ENCODE data around the gene PGAM5. TPM values are rescaled to one million over a fixed set of nuclear protein-coding genes. Genes with fewer than 3 reads are reported as not detected.

Gene PGAM5
- polyA plus RNA-seq, 2 of the 4 experiments (the other 2 are of a cell fraction), result 29.3 to 51.3 TPM

DNA sequence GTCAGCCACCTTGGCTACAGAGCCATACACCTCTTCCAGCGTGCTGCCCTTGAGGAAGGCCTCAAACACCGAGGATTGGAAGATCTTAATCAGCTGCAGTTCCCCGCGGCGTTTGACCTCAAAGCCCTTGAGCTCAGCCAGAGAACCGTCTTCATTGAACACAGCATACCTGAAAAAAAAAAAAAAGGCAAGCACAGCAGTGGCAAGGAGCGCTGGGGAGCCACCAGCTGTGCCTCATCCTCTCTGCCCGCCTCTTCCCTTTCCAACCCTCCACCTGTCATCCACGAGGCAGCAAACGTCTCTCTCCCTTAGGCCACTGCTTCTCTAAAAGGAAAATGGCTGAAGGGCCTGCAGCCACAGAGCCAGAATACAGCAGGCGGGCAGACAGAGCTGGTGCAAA is 49.6 kb upstream of the PGAM5 start (continued):
- no peak for TF ChIP-seq ZC3H11A (IDR thresholded peaks at IDR 0.05)

DNA sequence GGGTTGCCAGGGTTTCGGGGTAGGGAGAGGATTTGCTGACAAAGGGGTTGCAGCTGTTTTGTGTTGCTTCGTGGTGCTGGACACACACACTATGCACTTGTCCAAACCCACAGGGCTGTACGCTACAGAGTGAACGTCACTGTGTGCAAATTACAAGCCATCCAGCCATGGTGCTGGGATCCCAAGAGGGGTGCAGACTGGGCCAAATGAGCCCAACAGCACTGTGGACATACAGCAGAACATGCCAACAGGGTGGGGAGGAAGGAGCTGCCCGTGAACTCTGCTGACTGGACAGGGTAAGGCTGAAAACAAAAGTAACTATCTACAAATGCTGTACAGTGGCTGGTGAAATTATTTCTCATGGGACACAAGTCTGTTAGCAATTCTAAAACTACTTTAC is 48.7 kb upstream of the PGAM5 start:
- Histone ChIP-seq H3K9me3 (no peaks in the 10 kb centered on the region), H3K27ac (no peak overlapping the region), H3K4me3 (no peak overlapping the region), H3K4me2 (no peak overlapping the region), H3K4me1 (no peaks in the 10 kb centered on the region)
- POLR2A ChIA-PET, result no interaction called here
- 89% methylated on average over 5 of the region's 5 CpGs for WGBS (ENCODE audit: missing lambda C conversion rate)
- no peak for DNase-seq (ENCODE audit: low read depth in 1 of 2, low spot score in 1 of 2)
- no peak for ATAC-seq
- TF ChIP-seq POLR2AphosphoS2 (conservative IDR thresholded peaks at IDR 0.05; ENCODE audit: low read length), result no peak
- TF ChIP-seq EHF (CRISPR knock-in tag; IDR thresholded peaks at IDR 0.05), result no peak
- TF ChIP-seq ZNF302 (CRISPR knock-in tag; IDR thresholded peaks at IDR 0.05), result no peak
- TF ChIP-seq, protein P1, sequence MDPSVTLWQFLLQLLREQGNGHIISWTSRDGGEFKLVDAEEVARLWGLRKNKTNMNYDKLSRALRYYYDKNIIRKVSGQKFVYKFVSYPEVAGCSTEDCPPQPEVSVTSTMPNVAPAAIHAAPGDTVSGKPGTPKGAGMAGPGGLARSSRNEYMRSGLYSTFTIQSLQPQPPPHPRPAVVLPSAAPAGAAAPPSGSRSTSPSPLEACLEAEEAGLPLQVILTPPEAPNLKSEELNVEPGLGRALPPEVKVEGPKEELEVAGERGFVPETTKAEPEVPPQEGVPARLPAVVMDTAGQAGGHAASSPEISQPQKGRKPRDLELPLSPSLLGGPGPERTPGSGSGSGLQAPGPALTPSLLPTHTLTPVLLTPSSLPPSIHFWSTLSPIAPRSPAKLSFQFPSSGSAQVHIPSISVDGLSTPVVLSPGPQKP (IDR thresholded peaks at IDR 0.05; ENCODE audit: low read depth, low read length), result no peak
- no peak for TF ChIP-seq HOXB5 (CRISPR knock-in tag; IDR thresholded peaks at IDR 0.05)
- TF ChIP-seq HDAC2 (IDR thresholded peaks at IDR 0.05), result no peak
- TF ChIP-seq HOXB13 (CRISPR knock-in tag; IDR thresholded peaks at IDR 0.05; ENCODE audit: low read depth), result no peak
- no peak for TF ChIP-seq KDM5A (IDR thresholded peaks at IDR 0.05)
- TF ChIP-seq RFX5 (IDR thresholded peaks at IDR 0.05), result no peak
- FAIRE-seq, result no peak
- CTCF ChIA-PET, result interaction anchor here (1.5 to 1.6 kb wide), 2 partner anchors 23 to 25 kb away, joined by 3 read pairs; no protein-coding TSS in a partner anchor

DNA sequence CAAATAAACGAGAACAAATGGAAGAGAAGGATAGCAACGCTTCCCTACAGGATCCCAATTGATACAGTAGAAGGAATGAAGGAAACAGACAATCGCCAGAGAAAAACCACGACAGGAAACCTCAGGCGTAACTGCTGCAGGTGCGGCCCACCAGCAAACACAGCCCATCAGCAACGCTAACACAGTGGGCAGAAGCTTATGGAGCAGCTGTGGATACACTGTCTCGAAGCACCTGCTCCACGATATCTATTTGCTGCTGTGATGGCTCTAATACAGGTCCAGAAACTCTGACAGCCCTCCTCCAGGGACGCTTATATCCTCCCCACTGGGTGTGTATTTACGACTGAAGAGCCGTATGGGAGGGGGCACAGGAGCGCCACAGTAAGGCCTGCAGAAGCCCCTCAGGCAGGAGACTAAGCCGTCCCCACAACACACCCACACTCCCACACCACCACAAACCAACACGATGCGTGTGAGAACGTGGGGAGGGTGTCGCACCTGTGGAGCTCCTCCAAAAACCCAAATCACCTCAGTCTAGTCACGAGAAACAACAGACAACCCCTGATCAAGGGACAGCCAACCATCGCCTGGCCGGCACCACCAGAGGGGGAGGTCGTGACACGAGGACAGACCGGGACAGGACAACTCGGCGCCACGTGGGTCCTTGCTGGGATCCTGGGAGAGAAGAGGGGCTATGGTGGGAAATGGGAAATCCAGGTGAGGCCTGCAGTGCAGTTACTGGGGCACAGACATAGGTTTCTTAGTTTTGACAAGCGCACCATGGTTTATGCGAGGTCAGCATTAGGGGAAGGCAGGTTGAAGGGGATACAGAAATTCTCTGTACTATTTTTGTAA is 47.5 kb upstream of the PGAM5 start:
- H3K27ac ChIP-seq, result no peak overlapping the region
- CTCF ChIA-PET, result interaction anchor here (1.0 to 1.6 kb wide), 2 partner anchors 11 to 24 kb away, joined by 3 read pairs; no protein-coding TSS in a partner anchor
- no peaks in the 10 kb centered on the region for H3K9me3 ChIP-seq
- no peak for FAIRE-seq
- WGBS (ENCODE audit: missing lambda C conversion rate), result 92% methylated on average over 29 of the region's 29 CpGs
- no peaks in the 10 kb centered on the region for H3K4me1 ChIP-seq
- TF ChIP-seq JUNB (IDR thresholded peaks at IDR 0.05) (no peak), GATA3 (IDR thresholded peaks at IDR 0.05; ENCODE audit: borderline replicate concordance) (no peak), NFE2L2 (conservative IDR thresholded peaks at IDR 0.05; ENCODE audit: low read length) (no peak), HOXA7 (CRISPR knock-in tag; IDR thresholded peaks at IDR 0.05) (no peak), MAZ (IDR thresholded peaks at IDR 0.05; ENCODE audit: borderline replicate concordance, low read depth, low read length) (no peak), ZC3H11A (IDR thresholded peaks at IDR 0.05) (no peak), NR3C1 (IDR thresholded peaks at IDR 0.05) (no peak), TFCP2L1 (CRISPR knock-in tag; IDR thresholded peaks at IDR 0.05) (no peak), POLR2AphosphoS2 (conservative IDR thresholded peaks at IDR 0.05; ENCODE audit: low read length) (no peak), ESRRA (IDR thresholded peaks at IDR 0.05; ENCODE audit: borderline replicate concordance, low read length) (no peak), HDAC2 (IDR thresholded peaks at IDR 0.05) (no peak), RARB (CRISPR knock-in tag; IDR thresholded peaks at IDR 0.05) (no peak), RAD21 (conservative IDR thresholded peaks at IDR 0.05 in 1 of 2, IDR thresholded peaks at IDR 0.05 in 1 of 2) (no peak), ZFP36 (IDR thresholded peaks at IDR 0.05; ENCODE audit: borderline replicate concordance, partially characterized antibody) (no peak), JUN (IDR thresholded peaks at IDR 0.05) (no peak)
- H3K4me2 ChIP-seq, result no peak overlapping the region
- no peak for DNase-seq (ENCODE audit: low read depth in 1 of 2, low spot score in 1 of 2)
- POLR2A ChIA-PET, result no interaction called here
- H3K4me3 ChIP-seq, result no peak overlapping the region
- ATAC-seq, result no peak
